Body of pancreas (tissue), 4 donors: ENCODE data around the gene PGP.

Experiments used
- POLR2A ChIP-seq, 3 donors: fragments of 450-650 bp; IDR thresholded peaks; one replicate each; pipeline ENCODE4 v1.6.1; 2016; ENCODE audit warnings: antibody characterized with exemption in 3 of 3, mild to moderate bottlenecking in 2 of 3
- TF ChIP-seq, protein P1 (sequence below), 7 experiments: fragments of 450-650 bp in 4 of 7; fragments of 200-600 bp in 3 of 7; sonication (generic) in 3 of 7; IDR thresholded peaks; one replicate each; pipeline ENCODE4 v1.5.1; 2016 to 2019; ENCODE audit warnings: antibody characterized with exemption in 7 of 7

DNA sequence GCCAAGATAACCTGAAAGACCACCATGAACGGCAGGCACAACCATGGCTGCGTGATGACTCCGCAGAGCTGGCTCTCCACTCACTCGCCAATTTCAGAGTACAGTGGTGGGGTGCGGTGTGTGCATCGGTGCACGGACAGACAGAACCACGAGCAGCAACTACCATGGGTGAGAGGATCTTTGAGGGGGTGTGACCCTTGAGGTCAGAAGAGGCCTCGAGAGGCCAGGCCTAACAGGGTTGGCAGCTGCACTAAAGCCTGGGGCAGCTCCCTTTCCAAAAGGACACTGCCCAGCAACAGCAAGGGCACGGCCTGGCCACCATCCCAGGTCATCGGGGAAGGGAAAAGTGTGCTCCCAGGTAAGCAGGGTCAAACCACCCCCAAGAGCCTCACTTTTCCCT is 38.7 kb upstream of the PGP start:
- TF ChIP-seq, protein P1, sequence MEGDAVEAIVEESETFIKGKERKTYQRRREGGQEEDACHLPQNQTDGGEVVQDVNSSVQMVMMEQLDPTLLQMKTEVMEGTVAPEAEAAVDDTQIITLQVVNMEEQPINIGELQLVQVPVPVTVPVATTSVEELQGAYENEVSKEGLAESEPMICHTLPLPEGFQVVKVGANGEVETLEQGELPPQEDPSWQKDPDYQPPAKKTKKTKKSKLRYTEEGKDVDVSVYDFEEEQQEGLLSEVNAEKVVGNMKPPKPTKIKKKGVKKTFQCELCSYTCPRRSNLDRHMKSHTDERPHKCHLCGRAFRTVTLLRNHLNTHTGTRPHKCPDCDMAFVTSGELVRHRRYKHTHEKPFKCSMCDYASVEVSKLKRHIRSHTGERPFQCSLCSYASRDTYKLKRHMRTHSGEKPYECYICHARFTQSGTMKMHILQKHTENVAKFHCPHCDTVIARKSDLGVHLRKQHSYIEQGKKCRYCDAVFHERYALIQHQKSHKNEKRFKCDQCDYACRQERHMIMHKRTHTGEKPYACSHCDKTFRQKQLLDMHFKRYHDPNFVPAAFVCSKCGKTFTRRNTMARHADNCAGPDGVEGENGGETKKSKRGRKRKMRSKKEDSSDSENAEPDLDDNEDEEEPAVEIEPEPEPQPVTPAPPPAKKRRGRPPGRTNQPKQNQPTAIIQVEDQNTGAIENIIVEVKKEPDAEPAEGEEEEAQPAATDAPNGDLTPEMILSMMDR (IDR thresholded peaks at IDR 0.05), result no peak
- TF ChIP-seq POLR2A (IDR thresholded peaks at IDR 0.05), result no peak
